Mesothelial cell of epicardium (in vitro differentiated cells): ENCODE data around the gene ATG4A. TPM values are rescaled to one million over a fixed set of nuclear protein-coding genes. Genes with fewer than 3 reads are reported as not detected.

Source experiments
- DNase-seq, 2 experiments: peaks; one replicate each; pipeline ENCODE4 v3.0.0; 2021; ENCODE audit warnings: low spot score in 2 of 2; ENCODE audit not compliant: unreplicated experiment in 2 of 2
- H3K27ac Mint-ChIP-seq: 2 replicates; pipeline ENCODE4 v1.8.0; 2021; ENCODE audit warnings: mixed read lengths
- H3K27me3 Mint-ChIP-seq: 2 replicates; pipeline ENCODE4 v1.8.0; 2021; ENCODE audit warnings: low read depth, mixed read lengths
- H3K36me3 Mint-ChIP-seq: 2 replicates; pipeline ENCODE4 v1.8.0; 2021; ENCODE audit warnings: mixed read lengths
- H3K4me1 Mint-ChIP-seq: 2 replicates; pipeline ENCODE4 v1.8.0; 2021; ENCODE audit warnings: mixed read lengths
- H3K4me3 Mint-ChIP-seq: 2 replicates; pipeline ENCODE4 v1.8.0; 2021; ENCODE audit warnings: mild to moderate bottlenecking, moderate library complexity, mixed read lengths
- H3K9me3 Mint-ChIP-seq: 2 replicates; pipeline ENCODE4 v1.8.0; 2021; ENCODE audit warnings: mixed read lengths
- total RNA-seq: library from RNA; stranded (reverse); gene quantifications from 3 replicates; pipeline ENCODE4 v1.2.1, GENCODE V29; 2021
- TF ChIP-seq, protein P1 (sequence below): fragments of 200-600 bp; sonication (generic); IDR thresholded peaks from one replicate; pipeline ENCODE4 v1.5.0; 2021; ENCODE audit warnings: antibody characterized with exemption; ENCODE audit not compliant: unreplicated experiment

ATG4A gene
- total RNA-seq, 1 donor from 2014 or later: 7.9 TPM

DNA sequence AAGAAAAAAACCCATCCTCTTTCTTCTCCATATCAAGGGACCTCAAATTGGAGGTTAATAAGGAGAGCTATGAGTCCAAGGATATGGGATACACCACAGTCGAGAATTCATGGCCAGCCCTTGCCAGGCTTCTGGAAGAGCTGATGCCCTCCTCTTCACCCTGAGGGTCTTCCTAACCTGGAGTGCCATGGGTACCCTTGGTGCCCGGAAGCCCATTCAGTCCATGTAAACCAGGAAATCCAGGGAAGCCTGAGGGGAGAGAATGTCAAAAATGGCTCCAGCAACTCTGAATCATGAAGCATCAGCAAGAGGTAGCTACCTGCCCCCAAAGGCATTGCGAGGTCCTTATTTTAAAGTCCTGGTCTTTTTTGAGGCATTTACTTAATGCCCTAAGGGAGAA, 78.2 kb downstream of the ATG4A start:
- TF ChIP-seq, protein P1, sequence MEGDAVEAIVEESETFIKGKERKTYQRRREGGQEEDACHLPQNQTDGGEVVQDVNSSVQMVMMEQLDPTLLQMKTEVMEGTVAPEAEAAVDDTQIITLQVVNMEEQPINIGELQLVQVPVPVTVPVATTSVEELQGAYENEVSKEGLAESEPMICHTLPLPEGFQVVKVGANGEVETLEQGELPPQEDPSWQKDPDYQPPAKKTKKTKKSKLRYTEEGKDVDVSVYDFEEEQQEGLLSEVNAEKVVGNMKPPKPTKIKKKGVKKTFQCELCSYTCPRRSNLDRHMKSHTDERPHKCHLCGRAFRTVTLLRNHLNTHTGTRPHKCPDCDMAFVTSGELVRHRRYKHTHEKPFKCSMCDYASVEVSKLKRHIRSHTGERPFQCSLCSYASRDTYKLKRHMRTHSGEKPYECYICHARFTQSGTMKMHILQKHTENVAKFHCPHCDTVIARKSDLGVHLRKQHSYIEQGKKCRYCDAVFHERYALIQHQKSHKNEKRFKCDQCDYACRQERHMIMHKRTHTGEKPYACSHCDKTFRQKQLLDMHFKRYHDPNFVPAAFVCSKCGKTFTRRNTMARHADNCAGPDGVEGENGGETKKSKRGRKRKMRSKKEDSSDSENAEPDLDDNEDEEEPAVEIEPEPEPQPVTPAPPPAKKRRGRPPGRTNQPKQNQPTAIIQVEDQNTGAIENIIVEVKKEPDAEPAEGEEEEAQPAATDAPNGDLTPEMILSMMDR: no peak
- no peaks in the 10 kb centered on the region for H3K9me3 Mint-ChIP-seq
- H3K4me3 Mint-ChIP-seq: no peak overlapping the region
- H3K27ac Mint-ChIP-seq: no peak overlapping the region
- no peak for DNase-seq
- H3K36me3 Mint-ChIP-seq: peaks cover 28% of the 10 kb centered on the region
- H3K4me1 Mint-ChIP-seq: peaks cover 13% of the 10 kb centered on the region
- no peaks in the 10 kb centered on the region for H3K27me3 Mint-ChIP-seq

DNA sequence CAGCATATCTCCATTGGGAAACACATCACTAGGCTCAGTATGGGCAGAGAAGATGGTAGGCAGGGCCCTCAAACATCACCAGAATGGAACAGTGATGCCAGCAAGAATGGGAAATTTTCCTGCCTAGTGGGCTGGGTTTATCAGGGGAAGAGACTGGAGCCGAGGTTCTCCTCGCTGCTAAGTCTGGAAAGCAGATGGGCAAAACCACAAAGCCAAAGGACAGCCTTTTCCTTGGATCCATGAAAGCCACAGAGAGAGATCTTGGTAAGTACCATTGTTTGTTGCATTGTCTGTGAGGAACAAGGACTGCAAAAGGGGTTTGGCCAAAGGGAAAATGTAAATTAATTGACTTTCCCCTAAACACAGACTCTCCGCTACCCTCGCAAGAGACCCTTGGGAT, 80.1 kb downstream of the ATG4A start:
- no peak for DNase-seq
- H3K36me3 Mint-ChIP-seq: peaks cover 32% of the 10 kb centered on the region

GRCh38 chrX:108173874-108174273, 82.3 kb downstream of the ATG4A start:
- Mint-ChIP-seq H3K4me3 (no peak overlapping the region), H3K27me3 (no peaks in the 10 kb centered on the region), H3K36me3 (peaks cover 34% of the 10 kb centered on the region), H3K27ac (no peak overlapping the region), H3K9me3 (no peaks in the 10 kb centered on the region), H3K4me1 (no peaks in the 10 kb centered on the region)
- TF ChIP-seq, protein P1: no peak
- DNase-seq: no peak

More for the DNA sequence above, 80.1 kb downstream of the ATG4A start:
- Mint-ChIP-seq H3K4me1 (peaks cover 4% of the 10 kb centered on the region), H3K4me3 (no peak overlapping the region), H3K27ac (no peak overlapping the region), H3K27me3 (no peaks in the 10 kb centered on the region), H3K9me3 (no peaks in the 10 kb centered on the region)
- TF ChIP-seq, protein P1: no peak

DNA sequence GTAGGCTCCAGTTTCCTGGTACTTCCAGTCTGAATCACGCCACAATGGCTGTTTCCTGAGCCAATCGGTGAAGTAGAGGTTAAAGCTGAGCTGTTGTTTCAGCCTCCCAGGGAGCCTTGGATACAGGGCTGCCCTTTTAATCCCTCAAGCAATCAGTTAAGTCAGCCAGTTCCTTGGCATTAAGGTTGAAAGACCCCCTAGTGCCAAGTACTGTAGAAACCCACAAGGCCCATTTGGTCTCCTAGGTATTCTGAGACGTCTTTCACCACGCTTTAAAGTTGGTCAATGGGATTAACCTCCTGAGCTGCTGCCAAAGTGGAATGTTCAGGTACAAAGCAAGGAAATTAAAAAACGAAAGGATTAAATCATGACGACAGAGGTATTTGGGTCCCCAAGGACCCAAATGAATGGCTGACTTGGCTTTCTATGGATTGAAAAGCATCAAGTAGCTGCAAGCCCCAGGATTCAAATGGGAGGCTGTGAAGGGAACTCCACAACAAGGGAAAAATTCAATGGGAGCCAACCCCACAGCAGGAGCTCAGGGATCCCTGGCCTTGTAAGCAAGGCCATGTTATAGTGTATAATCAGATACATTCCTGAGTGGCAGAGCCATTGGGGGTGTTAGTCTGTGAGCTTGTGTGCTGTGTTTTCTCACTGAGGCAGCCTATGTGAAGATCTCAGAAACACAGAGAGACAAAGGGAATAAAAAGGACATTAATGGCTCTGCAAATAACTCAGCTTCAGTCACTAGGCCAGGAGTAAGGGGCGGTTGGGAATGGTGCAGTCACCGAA, 86.0 kb downstream of the ATG4A start:
- no peak overlapping the region for H3K27ac Mint-ChIP-seq
- no peaks in the 10 kb centered on the region for H3K27me3 Mint-ChIP-seq
- no peak for DNase-seq
- no peak overlapping the region for H3K4me3 Mint-ChIP-seq
- H3K36me3 Mint-ChIP-seq: peaks cover 18% of the 10 kb centered on the region
- TF ChIP-seq, protein P1: no peak
- H3K9me3 Mint-ChIP-seq: no peaks in the 10 kb centered on the region
- no peaks in the 10 kb centered on the region for H3K4me1 Mint-ChIP-seq

DNA sequence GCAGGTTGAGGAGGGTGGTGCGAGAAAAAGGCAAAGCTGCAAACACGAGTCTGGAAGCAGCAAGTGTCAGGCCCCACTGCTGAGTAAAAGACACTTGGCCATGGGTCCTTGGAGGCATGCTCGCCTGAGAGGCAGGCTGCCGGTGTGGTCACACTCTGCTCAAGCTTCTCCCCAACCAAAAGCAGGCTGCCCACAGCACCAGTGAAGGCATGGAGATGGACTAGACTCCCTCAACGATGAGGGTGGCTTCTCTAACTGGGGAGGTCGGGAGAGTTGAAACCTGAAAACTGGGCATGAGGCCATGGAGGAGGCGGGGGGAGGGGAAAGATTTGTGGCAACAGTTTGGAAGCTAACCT, 86.5 kb downstream of the ATG4A start:
- DNase-seq: no peak
- H3K4me3 Mint-ChIP-seq: no peak overlapping the region
- H3K4me1 Mint-ChIP-seq: no peaks in the 10 kb centered on the region
- H3K36me3 Mint-ChIP-seq: peaks cover 20% of the 10 kb centered on the region
- no peak overlapping the region for H3K27ac Mint-ChIP-seq
- TF ChIP-seq, protein P1: no peak
- H3K9me3 Mint-ChIP-seq: no peaks in the 10 kb centered on the region
- H3K27me3 Mint-ChIP-seq: no peaks in the 10 kb centered on the region
